Neural cell (in vitro differentiated cells): ENCODE measurements around the gene PLA2G10. TPM values are rescaled to one million over a fixed set of nuclear protein-coding genes. Genes with fewer than 3 reads are reported as not detected.
"Not testable (repeated sequence)": the region's sequence is repeated elsewhere in the genome, so short reads cannot be mapped to it uniquely, and the experiment has no call there.

Source experiments
- H2AFZ ChIP-seq: fragments of 200-600, 300-800 bp; sonication (generic), shearing (Covaris generic); 2 replicates; pipeline ENCODE4 v1.6.0; 2014; ENCODE audit warnings: low read depth, mild to moderate bottlenecking, antibody characterized with exemption, low read length, moderate library complexity
- H3F3A ChIP-seq: fragments of 200-600 bp; shearing (Covaris generic); 2 replicates; pipeline ENCODE4 v1.6.1; 2016; ENCODE audit warnings: mild to moderate bottlenecking, moderate library complexity, mixed read lengths, antibody characterized with exemption, low read length; ENCODE audit not compliant: insufficient read depth, poor library complexity, severe bottlenecking
- H3K27ac ChIP-seq: fragments of 200-600, 300-800 bp; sonication (generic), shearing (Covaris generic); 2 replicates; pipeline ENCODE4 v1.5.1; 2014; ENCODE audit warnings: mild to moderate bottlenecking, low read length, moderate library complexity
- H3K27me3 ChIP-seq: fragments of 300-800, 200-600 bp; sonication (generic), shearing (Covaris generic); 2 replicates; pipeline ENCODE4 v1.6.0; 2014; ENCODE audit warnings: mild to moderate bottlenecking, low read depth, low read length, moderate library complexity; ENCODE audit not compliant: insufficient read depth
- H3K36me3 ChIP-seq: fragments of 300-800, 200-600 bp; sonication (generic), shearing (Covaris generic); 2 replicates; pipeline ENCODE4 v1.5.1; 2014; ENCODE audit warnings: mild to moderate bottlenecking, antibody characterized with exemption, low read length, moderate library complexity; ENCODE audit not compliant: insufficient read depth
- H3K4me2 ChIP-seq: fragments of 300-800, 200-600 bp; sonication (generic), shearing (Covaris generic); 2 replicates; pipeline ENCODE4 v1.6.0; 2014; ENCODE audit warnings: mild to moderate bottlenecking, low read length
- H3K4me3 ChIP-seq: fragments of 300-800, 200-600 bp; sonication (generic), shearing (Covaris generic); 2 replicates; pipeline ENCODE4 v1.5.1; 2014; ENCODE audit warnings: mild to moderate bottlenecking, low read length, moderate library complexity
- H3K79me2 ChIP-seq: fragments of 200-600 bp; shearing (Covaris generic); replicated peaks from 2 replicates; pipeline ENCODE4 v1.6.0; 2014; ENCODE audit warnings: mild to moderate bottlenecking, low read length, moderate library complexity; ENCODE audit not compliant: insufficient read depth
- H3K9ac ChIP-seq: fragments of 300-800, 200-600 bp; sonication (generic), shearing (Covaris generic); 2 replicates; pipeline ENCODE4 v1.6.1; 2016; ENCODE audit warnings: mild to moderate bottlenecking, low read length, mixed read lengths
- H3K9me2 ChIP-seq: fragments of 200-600 bp; shearing (Covaris generic); 2 replicates; pipeline ENCODE4 v1.6.1; 2016; ENCODE audit warnings: mild to moderate bottlenecking, low read length, mixed read lengths; ENCODE audit not compliant: insufficient read depth
- H3K9me3 ChIP-seq: fragments of 200-600, 300-800 bp; sonication (generic), shearing (Covaris generic); 2 replicates; pipeline ENCODE4 v1.6.1; 2016; ENCODE audit warnings: mild to moderate bottlenecking, mixed run types, low read length, moderate library complexity, mixed read lengths
- H4K20me1 ChIP-seq: fragments of 200-600 bp; shearing (Covaris generic); 2 replicates; pipeline ENCODE4 v1.6.1; 2016; ENCODE audit warnings: mild to moderate bottlenecking, mixed run types; ENCODE audit not compliant: insufficient read depth
- EP300 ChIP-seq: fragments of 450-650 bp; conservative IDR thresholded peaks from 2 replicates; pipeline ENCODE4 v1.6.1; 2014; ENCODE audit warnings: antibody characterized with exemption, mild to moderate bottlenecking, moderate library complexity; ENCODE audit not compliant: poor library complexity, severe bottlenecking
- EZH2 ChIP-seq: fragments of 200-600, 300-800 bp; shearing (Covaris generic), sonication (generic); IDR thresholded peaks from 2 replicates; pipeline ENCODE4 v1.6.1; 2014; ENCODE audit warnings: antibody characterized with exemption, low read length, borderline replicate concordance, mild to moderate bottlenecking; ENCODE audit not compliant: insufficient read depth, poor library complexity, severe bottlenecking
- MXI1 ChIP-seq: fragments of 450-650 bp; conservative IDR thresholded peaks from 2 replicates; pipeline ENCODE4 v1.6.1; 2014; ENCODE audit warnings: antibody characterized with exemption, mild to moderate bottlenecking; ENCODE audit not compliant: poor library complexity, severe bottlenecking
- POLR2AphosphoS5 ChIP-seq: IDR thresholded peaks from 2 replicates; pipeline ENCODE4 v1.6.1; 2012
- RAD21 ChIP-seq: fragments of 450-650 bp; conservative IDR thresholded peaks from 2 replicates; pipeline ENCODE4 v1.6.1; 2014; ENCODE audit warnings: antibody characterized with exemption, mild to moderate bottlenecking, moderate library complexity
- SMC3 ChIP-seq: fragments of 450-650 bp; conservative IDR thresholded peaks from 2 replicates; pipeline ENCODE4 v1.6.1; 2014; ENCODE audit warnings: antibody characterized with exemption, mild to moderate bottlenecking, moderate library complexity; ENCODE audit not compliant: poor library complexity
- TAF1 ChIP-seq: IDR thresholded peaks from 2 replicates; pipeline ENCODE4 v1.6.1; 2012; ENCODE audit warnings: low read depth
- polyA plus RNA-seq: library from polyadenylated mRNA; depleted of rRNA; stranded (reverse); fragments of >200 nt; gene quantifications from 2 replicates; pipeline ENCODE4 v1.2.3, GENCODE V29; 2014
- TF ChIP-seq, protein P1 (sequence below): fragments of 450-650 bp; IDR thresholded peaks from 2 replicates; pipeline ENCODE4 v1.5.1; 2014; ENCODE audit warnings: antibody characterized with exemption, mild to moderate bottlenecking, moderate library complexity; ENCODE audit not compliant: poor library complexity, severe bottlenecking
- TF ChIP-seq, protein P2 (sequence below): IDR thresholded peaks from 2 replicates; pipeline ENCODE4 v1.6.1; 2012; ENCODE audit warnings: borderline replicate concordance

PLA2G10 gene
- polyA plus RNA-seq, 1 donor from 2014 or later = not detected

DNA sequence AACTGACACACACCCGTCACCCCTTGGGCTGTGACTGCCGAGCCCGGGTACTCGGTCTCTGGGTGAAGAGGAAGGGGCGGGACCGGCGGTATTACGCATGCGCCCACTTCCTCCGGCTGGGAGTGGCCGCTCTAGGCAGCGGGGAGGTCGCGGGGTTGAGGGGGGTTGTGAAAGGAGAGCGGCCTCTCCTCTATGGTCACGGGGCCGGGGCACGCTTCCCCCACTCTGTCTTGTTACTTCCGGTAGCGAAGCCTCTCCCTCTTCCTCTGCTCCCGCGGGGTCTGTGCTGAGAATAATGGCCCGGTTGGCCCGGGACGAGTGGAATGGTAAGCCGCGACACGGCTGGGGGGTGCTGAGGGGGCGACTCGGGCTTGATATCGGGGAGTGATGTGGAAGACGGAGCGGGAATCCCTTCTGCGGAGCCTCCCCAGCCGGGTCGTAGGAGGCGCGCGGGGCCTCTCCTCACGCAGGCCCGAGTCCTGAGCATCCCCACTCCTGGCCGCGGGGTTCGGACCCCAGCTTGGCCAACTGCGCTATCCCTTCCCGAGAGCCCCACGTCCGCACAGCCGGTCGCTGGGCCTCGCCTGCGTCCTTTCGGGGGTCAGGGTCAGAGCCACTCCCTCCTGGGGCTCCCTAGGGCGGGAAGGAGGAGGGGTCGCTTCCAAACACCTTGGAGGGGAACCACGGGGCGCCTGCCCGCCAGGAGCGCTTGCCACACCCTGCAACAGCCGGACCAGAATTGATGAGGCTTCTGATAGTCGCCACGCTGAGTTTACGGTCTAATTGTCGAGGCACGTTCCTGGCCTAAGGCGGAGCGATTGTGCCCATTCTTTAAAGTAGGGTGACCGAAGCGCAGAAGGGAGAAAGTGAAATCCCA is 61.2 kb downstream of the PLA2G10 start, which contains the start of gene BFAR:
BFAR (plus strand) TSS at position 259 of the 877 bp plus-strand sequence. CDS start 11,396 bp downstream, outside the sequence.
- H3K79me2 ChIP-seq = peaks cover 38% of the 10 kb centered on the region

DNA sequence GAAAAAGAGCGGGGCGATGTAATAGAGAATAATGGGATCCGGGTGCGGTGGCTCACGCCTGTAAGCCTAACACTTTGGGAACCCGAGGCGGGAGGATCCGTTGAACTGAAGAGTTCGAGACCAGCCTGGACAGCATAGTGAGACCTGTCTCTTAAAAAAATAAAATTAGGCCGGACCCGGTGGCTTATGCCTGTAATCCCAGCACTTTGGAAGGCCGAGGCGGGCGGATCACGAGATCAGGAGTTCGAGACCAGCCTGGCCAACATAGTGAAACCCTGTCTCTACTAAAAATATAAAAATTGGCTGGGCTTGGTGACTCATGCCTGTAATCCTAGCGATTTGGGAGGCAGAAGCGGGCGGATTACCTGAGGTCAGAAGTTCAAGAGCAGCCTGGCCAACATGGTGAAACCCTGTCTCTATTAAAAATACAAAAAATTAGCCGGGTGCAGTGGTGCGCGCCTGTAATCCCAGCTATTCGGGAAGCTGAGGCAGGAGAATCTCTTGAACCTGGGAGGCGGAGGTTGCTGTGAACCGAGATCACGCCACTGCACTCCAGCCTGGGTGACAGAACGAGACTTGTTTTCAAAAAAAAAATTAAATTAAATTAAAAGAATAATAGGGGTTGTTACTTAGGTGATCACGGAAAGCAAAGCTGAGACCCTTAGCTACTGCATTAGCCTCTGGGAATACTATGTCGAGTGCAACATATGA is 63.3 kb downstream of the PLA2G10 start:
- Histone ChIP-seq H3K9ac (peak overlapping the region; percentile 92), H3K4me2 (peak overlapping the region; percentile 41), H3K79me2 (peaks cover 26% of the 10 kb centered on the region), H3K4me3 (peak overlapping the region; percentile 93), H3K27ac (peak overlapping the region; percentile 78)
- H3K9me3 ChIP-seq, H3K9me2 ChIP-seq, H2AFZ ChIP-seq, H4K20me1 ChIP-seq, H3K27me3 ChIP-seq, H3F3A ChIP-seq, H3K36me3 ChIP-seq: not testable (repeated sequence)

More for the DNA sequence above, 61.2 kb downstream of the PLA2G10 start, which contains the start of gene BFAR:
- no peaks in the 10 kb centered on the region for H3K9me3 ChIP-seq
- H2AFZ ChIP-seq = peak within 1 kb of the TSS; percentile 47
- H3K9me2 ChIP-seq = no peaks in the 10 kb centered on the region
- peak within 1 kb of the TSS; percentile 97 for H3K4me3 ChIP-seq
- H3K9ac ChIP-seq = peak within 1 kb of the TSS; percentile 94
- no peaks in the 10 kb centered on the region for H4K20me1 ChIP-seq
- peaks cover 4% of the 10 kb centered on the region for H3F3A ChIP-seq
- no peak for TF ChIP-seq SMC3
- peak; percentile 91 for TF ChIP-seq TAF1
- peak; percentile 30 for TF ChIP-seq EP300
- TF ChIP-seq EZH2 = no peak
- TF ChIP-seq MXI1 = peak; percentile 76
- peak; percentile 95 for TF ChIP-seq POLR2AphosphoS5
- H3K27ac ChIP-seq = peak within 1 kb of the TSS; percentile 90
- H3K27me3 ChIP-seq = no peaks in the 10 kb centered on the region
- H3K4me2 ChIP-seq = peak within 1 kb of the TSS; percentile 31
- H3K36me3 ChIP-seq = no peaks in the 10 kb centered on the region

DNA sequence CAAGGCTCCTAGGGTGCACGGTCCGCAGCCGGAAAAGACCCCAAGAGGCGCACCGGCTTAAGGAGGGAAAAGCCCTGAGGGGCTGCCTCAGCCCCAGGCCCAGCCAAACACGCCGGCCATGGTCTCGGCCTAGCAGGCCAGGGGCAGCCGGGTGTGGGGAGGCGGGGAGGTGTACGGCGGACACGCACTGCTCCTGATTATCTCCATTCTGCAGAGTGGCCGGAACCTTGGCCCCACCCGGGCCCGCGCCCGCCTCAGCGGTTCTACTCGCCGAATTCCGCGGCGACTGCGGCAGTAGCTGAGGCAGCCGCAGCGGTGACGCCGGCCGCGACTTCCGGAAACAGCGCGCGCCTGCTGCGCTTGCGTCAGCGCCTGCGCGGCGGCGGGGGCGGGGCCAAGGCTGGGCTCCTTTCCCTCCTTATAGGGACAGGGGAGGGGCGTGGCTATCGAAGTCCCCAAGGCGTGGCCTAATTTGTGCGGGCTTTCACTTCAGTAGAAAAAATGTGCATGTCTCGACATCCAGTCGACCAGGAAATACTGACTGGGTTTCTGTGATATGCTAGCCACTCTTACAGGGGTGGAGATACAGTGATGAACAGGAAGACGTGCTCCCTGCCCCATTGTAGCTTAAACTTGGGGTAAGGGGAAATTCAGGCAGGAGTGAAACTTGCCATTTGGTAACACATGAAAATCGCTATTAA is 64.0 kb downstream of the PLA2G10 start, which contains the start of gene PARN:
PARN (minus strand) TSS at position 342 of the 701 bp plus-strand sequence; CDS start at position 207, 135 bp downstream.
- Histone ChIP-seq H3K79me2 (peaks cover 19% of the 10 kb centered on the region), H3F3A (peaks cover 4% of the 10 kb centered on the region), H3K9ac (peak within 1 kb of the TSS; percentile 92), H3K27ac (peak within 1 kb of the TSS; percentile 78), H3K9me3 (no peaks in the 10 kb centered on the region), H3K9me2 (no peaks in the 10 kb centered on the region), H3K4me3 (peak within 1 kb of the TSS; percentile 93), H3K36me3 (no peaks in the 10 kb centered on the region), H3K27me3 (no peaks in the 10 kb centered on the region), H4K20me1 (no peaks in the 10 kb centered on the region), H3K4me2 (peak within 1 kb of the TSS; percentile 98), H2AFZ (peak within 1 kb of the TSS; percentile 66)
- TF ChIP-seq, protein P1, sequence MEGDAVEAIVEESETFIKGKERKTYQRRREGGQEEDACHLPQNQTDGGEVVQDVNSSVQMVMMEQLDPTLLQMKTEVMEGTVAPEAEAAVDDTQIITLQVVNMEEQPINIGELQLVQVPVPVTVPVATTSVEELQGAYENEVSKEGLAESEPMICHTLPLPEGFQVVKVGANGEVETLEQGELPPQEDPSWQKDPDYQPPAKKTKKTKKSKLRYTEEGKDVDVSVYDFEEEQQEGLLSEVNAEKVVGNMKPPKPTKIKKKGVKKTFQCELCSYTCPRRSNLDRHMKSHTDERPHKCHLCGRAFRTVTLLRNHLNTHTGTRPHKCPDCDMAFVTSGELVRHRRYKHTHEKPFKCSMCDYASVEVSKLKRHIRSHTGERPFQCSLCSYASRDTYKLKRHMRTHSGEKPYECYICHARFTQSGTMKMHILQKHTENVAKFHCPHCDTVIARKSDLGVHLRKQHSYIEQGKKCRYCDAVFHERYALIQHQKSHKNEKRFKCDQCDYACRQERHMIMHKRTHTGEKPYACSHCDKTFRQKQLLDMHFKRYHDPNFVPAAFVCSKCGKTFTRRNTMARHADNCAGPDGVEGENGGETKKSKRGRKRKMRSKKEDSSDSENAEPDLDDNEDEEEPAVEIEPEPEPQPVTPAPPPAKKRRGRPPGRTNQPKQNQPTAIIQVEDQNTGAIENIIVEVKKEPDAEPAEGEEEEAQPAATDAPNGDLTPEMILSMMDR = no peak
- TF ChIP-seq RAD21 (peak; percentile 21), MXI1 (peak; percentile 87), EP300 (peak; percentile 41), EZH2 (no peak), SMC3 (peak; percentile 32), TAF1 (peak; percentile 68), POLR2AphosphoS5 (peak; percentile 98)
- TF ChIP-seq, protein P2, sequence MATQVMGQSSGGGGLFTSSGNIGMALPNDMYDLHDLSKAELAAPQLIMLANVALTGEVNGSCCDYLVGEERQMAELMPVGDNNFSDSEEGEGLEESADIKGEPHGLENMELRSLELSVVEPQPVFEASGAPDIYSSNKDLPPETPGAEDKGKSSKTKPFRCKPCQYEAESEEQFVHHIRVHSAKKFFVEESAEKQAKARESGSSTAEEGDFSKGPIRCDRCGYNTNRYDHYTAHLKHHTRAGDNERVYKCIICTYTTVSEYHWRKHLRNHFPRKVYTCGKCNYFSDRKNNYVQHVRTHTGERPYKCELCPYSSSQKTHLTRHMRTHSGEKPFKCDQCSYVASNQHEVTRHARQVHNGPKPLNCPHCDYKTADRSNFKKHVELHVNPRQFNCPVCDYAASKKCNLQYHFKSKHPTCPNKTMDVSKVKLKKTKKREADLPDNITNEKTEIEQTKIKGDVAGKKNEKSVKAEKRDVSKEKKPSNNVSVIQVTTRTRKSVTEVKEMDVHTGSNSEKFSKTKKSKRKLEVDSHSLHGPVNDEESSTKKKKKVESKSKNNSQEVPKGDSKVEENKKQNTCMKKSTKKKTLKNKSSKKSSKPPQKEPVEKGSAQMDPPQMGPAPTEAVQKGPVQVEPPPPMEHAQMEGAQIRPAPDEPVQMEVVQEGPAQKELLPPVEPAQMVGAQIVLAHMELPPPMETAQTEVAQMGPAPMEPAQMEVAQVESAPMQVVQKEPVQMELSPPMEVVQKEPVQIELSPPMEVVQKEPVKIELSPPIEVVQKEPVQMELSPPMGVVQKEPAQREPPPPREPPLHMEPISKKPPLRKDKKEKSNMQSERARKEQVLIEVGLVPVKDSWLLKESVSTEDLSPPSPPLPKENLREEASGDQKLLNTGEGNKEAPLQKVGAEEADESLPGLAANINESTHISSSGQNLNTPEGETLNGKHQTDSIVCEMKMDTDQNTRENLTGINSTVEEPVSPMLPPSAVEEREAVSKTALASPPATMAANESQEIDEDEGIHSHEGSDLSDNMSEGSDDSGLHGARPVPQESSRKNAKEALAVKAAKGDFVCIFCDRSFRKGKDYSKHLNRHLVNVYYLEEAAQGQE = peak; percentile 84
